Cerebellar nuclear complex (tissue), 1 donor: Measurements from ENCODE around the gene KLRC3.
"Not testable (repeated sequence)": the region's sequence is repeated elsewhere in the genome, so short reads cannot be mapped to it uniquely, and the experiment has no call there.

Source experiments
- DNase-seq, 2 experiments: peaks; one replicate each; lab custom pipeline; 2025; lab: John Stamatoyannopoulos, UW

KLRC3 gene

GRCh38 chr12:10368206-10369171 is 51.9 kb downstream of the KLRC3 start:
- no peak for DNase-seq

- DNase-seq = not testable (repeated sequence)
Measured at GRCh38 chr12:10367714-10368113, 52.7 kb downstream of the KLRC3 start.

- DNase-seq = no peak
Measured at GRCh38 chr12:10366875-10367274, 53.5 kb downstream of the KLRC3 start.

GRCh38 chr12:10365696-10366405 is 54.5 kb downstream of the KLRC3 start:
- no peak for DNase-seq

GRCh38 chr12:10364815-10365622 is 55.4 kb downstream of the KLRC3 start:
- peak in 1 of 2 experiments; percentile 32 for DNase-seq

- peak in 1 of 2 experiments; percentile 42 for DNase-seq
Measured at GRCh38 chr12:10363914-10364814, 56.2 kb downstream of the KLRC3 start.

- no peak for DNase-seq
Measured at GRCh38 chr12:10363658-10363913, 56.8 kb downstream of the KLRC3 start.

- DNase-seq = no peak
Measured at GRCh38 chr12:10362828-10363657, 57.4 kb downstream of the KLRC3 start.

GRCh38 chr12:10362325-10362724 is 58.1 kb downstream of the KLRC3 start:
- DNase-seq = no peak
